AG04450 (cell line): ENCODE measurements around the gene CMSS1. TPM values are rescaled to one million over a fixed set of nuclear protein-coding genes. Genes with fewer than 3 reads are reported as not detected.

Experiments
- CTCF ChIA-PET: fragments of 300-600, 350-600 bp; formaldehyde crosslinking; extraction: SDS; loops from one replicate; lab custom pipeline; 2022; ENCODE audit warnings: antibody characterized with exemption, inconsistent platforms; lab: Charles Lee
- POLR2A ChIA-PET: fragments of 350-600 bp; formaldehyde crosslinking; extraction: SDS; loops from one replicate; lab custom pipeline; 2021; ENCODE audit warnings: antibody characterized with exemption, inconsistent platforms; lab: Yijun Ruan, JAX
- DNase-seq: peaks from one replicate; pipeline ENCODE4 v3.0.0-alpha.2; 2011; ENCODE audit warnings: low read depth, low spot score
- H3K27ac ChIP-seq: one replicate; pipeline ENCODE4 v1.5.1; 2012; ENCODE audit warnings: low read depth, low read length, control low read depth
- H3K27me3 ChIP-seq: one replicate; pipeline ENCODE4 v1.6.0; 2012; ENCODE audit warnings: low read length; ENCODE audit not compliant: control insufficient read depth, insufficient read depth
- H3K4me3 ChIP-seq: 2 replicates; pipeline ENCODE4 v1.5.1; 2011; ENCODE audit warnings: mild to moderate bottlenecking, low read depth, low read length, control low read depth
- H3K9me3 ChIP-seq: 2 replicates; pipeline ENCODE4 v1.5.1; 2012; ENCODE audit warnings: low read length; ENCODE audit not compliant: control insufficient read depth, insufficient read depth
- CTCF ChIP-seq: IDR thresholded peaks from 2 replicates; pipeline ENCODE4 v1.5.1; 2011; ENCODE audit warnings: low read depth, low read length, control low read depth, inconsistent platforms
- polyA plus RNA-seq: library from polyadenylated mRNA; depleted of rRNA; stranded (reverse); fragments of >200 nt; gene quantifications from 2 replicates; pipeline ENCODE4 v1.2.3, GENCODE V29; 2011

Gene CMSS1
- polyA plus RNA-seq, 1 experiment = 15.7 TPM

DNA sequence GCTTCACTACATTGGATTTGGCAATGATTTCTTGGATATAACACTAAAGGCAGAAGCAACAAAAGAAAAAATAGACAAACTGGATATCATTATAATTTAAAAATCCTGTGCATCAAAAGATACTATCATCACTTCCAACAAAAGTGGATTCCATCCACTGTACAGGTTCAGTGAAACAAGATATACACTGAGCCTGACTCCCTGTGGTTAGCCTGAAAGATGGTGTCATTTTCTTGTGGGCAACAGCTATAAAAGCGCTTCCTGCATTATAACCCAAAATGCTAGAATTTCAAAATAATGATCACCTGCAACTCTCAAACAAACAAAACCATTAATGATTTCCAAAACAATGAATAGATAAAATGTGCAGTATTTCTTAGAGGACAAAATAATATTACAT, 403.5 kb downstream of the CMSS1 start:
- ChIA-PET POLR2A (no interaction called here), CTCF (no interaction called here)
- H3K27me3 ChIP-seq = no peaks in the 10 kb centered on the region
- no peak for DNase-seq
- TF ChIP-seq CTCF = no peak
- H3K4me3 ChIP-seq = no peak overlapping the region
- H3K9me3 ChIP-seq = peaks cover 4% of the 10 kb centered on the region
- H3K27ac ChIP-seq = no peak overlapping the region

GRCh38 chr3:100225193-100225592, 407.5 kb downstream of the CMSS1 start:
- Histone ChIP-seq H3K9me3 (peaks cover 5% of the 10 kb centered on the region), H3K27ac (no peak overlapping the region), H3K4me3 (no peak overlapping the region), H3K27me3 (no peaks in the 10 kb centered on the region)
- ChIA-PET CTCF (no interaction called here), POLR2A (no interaction called here)
- no peak for TF ChIP-seq CTCF
- no peak for DNase-seq

DNA sequence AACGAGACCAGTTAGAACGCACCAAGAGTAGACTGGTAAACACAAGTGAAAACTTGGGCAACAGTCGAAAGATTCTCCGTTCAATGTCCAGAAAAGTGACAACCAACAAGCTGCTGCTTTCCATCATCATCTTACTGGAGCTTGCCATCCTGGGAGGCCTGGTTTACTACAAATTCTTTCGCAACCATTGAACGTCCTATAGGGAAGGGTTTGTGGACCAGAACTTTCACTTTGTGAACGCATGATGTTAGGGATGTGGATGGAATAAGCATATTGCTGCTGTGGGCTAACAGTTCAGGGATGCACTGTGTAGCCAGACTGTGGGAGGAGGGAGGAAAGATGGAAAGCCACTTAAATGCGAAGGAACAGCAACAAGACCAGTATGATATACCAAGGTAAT, 408.2 kb downstream of the CMSS1 start:
- Histone ChIP-seq H3K27me3 (no peaks in the 10 kb centered on the region), H3K9me3 (peaks cover 7% of the 10 kb centered on the region), H3K27ac (no peak overlapping the region), H3K4me3 (no peak overlapping the region)
- TF ChIP-seq CTCF = no peak
- ChIA-PET CTCF (interaction anchor here (0.7 kb wide), 1 partner anchor 100 kb away, joined by 5 read pairs; no protein-coding TSS in a partner anchor), POLR2A (no interaction called here)
- DNase-seq = no peak

GRCh38 chr3:100226712-100227429, 409.2 kb downstream of the CMSS1 start:
- ChIA-PET POLR2A (no interaction called here), CTCF (interaction anchor here (0.6 to 0.7 kb wide), 2 partner anchors 101 to 181 kb away, joined by 5 to 7 read pairs; no protein-coding TSS in a partner anchor)
- TF ChIP-seq CTCF = no peak
- peaks cover 9% of the 10 kb centered on the region for H3K9me3 ChIP-seq
- no peak for DNase-seq
- H3K4me3 ChIP-seq = no peak overlapping the region
- H3K27me3 ChIP-seq = no peaks in the 10 kb centered on the region
- no peak overlapping the region for H3K27ac ChIP-seq

- ChIA-PET POLR2A (no interaction called here), CTCF (no interaction called here)
- Histone ChIP-seq H3K9me3 (peaks cover 9% of the 10 kb centered on the region), H3K27ac (no peak overlapping the region), H3K4me3 (no peak overlapping the region), H3K27me3 (no peaks in the 10 kb centered on the region)
- DNase-seq = no peak
- no peak for TF ChIP-seq CTCF
These were observed 409.9 kb downstream of the CMSS1 start for GRCh38 chr3:100227511-100227921.
